Nephron progenitor cell (in vitro differentiated cells): Measurements from ENCODE around the gene NDUFS3.

Source experiments
- DNase-seq: peaks from one replicate; pipeline ENCODE4 v3.0.0; 2021
- H3K27ac Mint-ChIP-seq: 2 replicates; pipeline ENCODE4 v1.8.0; 2021; ENCODE audit warnings: mild to moderate bottlenecking, moderate library complexity, mixed read lengths
- H3K27me3 Mint-ChIP-seq: 2 replicates; pipeline ENCODE4 v1.8.0; 2021; ENCODE audit warnings: mild to moderate bottlenecking, low read depth, mixed read lengths; ENCODE audit not compliant: poor library complexity
- H3K36me3 Mint-ChIP-seq: 2 replicates; pipeline ENCODE4 v1.8.0; 2021; ENCODE audit warnings: low read depth, mixed read lengths
- H3K4me1 Mint-ChIP-seq: 2 replicates; pipeline ENCODE4 v1.8.0; 2021; ENCODE audit warnings: mixed read lengths
- H3K4me3 Mint-ChIP-seq: 2 replicates; pipeline ENCODE4 v1.8.0; 2021; ENCODE audit warnings: mild to moderate bottlenecking, moderate library complexity, mixed read lengths
- H3K9me3 Mint-ChIP-seq: 2 replicates; pipeline ENCODE4 v1.8.0; 2021; ENCODE audit warnings: mild to moderate bottlenecking, moderate library complexity, mixed read lengths
- TF ChIP-seq, protein P1 (sequence below): fragments of 200-600 bp; sonication (generic); IDR thresholded peaks from 2 replicates; pipeline ENCODE4 v1.5.0; 2021; ENCODE audit warnings: antibody characterized with exemption

The NDUFS3 gene

DNA sequence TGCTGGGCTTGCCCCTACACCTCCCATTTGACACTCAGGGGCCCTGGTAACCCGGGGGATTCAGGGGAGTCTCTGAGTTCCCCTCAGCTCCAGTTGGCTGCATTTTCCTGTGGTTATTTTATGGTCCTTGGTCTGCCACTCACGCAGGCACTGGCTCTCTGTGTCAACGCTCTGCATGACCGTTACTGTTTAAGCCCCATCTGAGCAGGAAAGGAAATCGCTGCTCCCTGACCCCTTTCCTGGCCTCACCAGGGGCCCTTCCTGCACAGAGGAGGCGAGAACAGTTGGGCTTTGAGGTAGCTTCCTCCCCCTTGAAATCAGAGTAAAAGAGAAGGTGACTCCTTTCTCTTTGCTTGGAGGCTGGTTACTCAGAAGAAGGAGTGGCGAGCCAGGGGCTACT is 12.9 kb downstream of the NDUFS3 start:
- Mint-ChIP-seq H3K4me1 (peaks cover 64% of the 10 kb centered on the region), H3K9me3 (no peaks in the 10 kb centered on the region), H3K27me3 (peaks cover 26% of the 10 kb centered on the region), H3K4me3 (peak overlapping the region; percentile 92), H3K36me3 (peaks cover 11% of the 10 kb centered on the region), H3K27ac (peak overlapping the region; percentile 99)
- TF ChIP-seq, protein P1, sequence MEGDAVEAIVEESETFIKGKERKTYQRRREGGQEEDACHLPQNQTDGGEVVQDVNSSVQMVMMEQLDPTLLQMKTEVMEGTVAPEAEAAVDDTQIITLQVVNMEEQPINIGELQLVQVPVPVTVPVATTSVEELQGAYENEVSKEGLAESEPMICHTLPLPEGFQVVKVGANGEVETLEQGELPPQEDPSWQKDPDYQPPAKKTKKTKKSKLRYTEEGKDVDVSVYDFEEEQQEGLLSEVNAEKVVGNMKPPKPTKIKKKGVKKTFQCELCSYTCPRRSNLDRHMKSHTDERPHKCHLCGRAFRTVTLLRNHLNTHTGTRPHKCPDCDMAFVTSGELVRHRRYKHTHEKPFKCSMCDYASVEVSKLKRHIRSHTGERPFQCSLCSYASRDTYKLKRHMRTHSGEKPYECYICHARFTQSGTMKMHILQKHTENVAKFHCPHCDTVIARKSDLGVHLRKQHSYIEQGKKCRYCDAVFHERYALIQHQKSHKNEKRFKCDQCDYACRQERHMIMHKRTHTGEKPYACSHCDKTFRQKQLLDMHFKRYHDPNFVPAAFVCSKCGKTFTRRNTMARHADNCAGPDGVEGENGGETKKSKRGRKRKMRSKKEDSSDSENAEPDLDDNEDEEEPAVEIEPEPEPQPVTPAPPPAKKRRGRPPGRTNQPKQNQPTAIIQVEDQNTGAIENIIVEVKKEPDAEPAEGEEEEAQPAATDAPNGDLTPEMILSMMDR = no peak
- DNase-seq = peak; percentile 39

DNA sequence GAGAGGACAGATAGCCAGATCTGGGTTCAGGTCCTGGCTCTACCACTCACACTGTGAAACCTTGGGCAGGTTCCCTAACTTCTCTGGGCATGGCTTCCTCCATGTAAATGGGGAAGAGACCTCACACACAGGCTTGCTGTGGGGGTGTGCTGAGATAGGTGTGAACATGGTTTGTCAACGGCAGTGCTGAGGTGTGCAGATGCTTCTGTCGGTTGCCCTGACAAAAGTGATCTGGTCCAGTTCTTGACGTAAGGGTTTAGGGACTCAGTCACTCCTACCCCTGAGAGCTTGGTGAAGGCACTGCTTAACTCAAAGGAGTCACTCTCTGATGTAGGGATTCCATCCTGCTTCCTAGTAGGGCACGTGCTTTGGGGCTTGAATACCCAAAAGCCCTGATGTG is 13.4 kb downstream of the NDUFS3 start:
- H3K4me1 Mint-ChIP-seq = peaks cover 63% of the 10 kb centered on the region
- H3K9me3 Mint-ChIP-seq = no peaks in the 10 kb centered on the region
- H3K27ac Mint-ChIP-seq = peak overlapping the region; percentile 99
- DNase-seq = no peak
- H3K27me3 Mint-ChIP-seq = peaks cover 26% of the 10 kb centered on the region
- TF ChIP-seq, protein P1 = no peak
- peaks cover 11% of the 10 kb centered on the region for H3K36me3 Mint-ChIP-seq
- peak overlapping the region; percentile 92 for H3K4me3 Mint-ChIP-seq

DNA sequence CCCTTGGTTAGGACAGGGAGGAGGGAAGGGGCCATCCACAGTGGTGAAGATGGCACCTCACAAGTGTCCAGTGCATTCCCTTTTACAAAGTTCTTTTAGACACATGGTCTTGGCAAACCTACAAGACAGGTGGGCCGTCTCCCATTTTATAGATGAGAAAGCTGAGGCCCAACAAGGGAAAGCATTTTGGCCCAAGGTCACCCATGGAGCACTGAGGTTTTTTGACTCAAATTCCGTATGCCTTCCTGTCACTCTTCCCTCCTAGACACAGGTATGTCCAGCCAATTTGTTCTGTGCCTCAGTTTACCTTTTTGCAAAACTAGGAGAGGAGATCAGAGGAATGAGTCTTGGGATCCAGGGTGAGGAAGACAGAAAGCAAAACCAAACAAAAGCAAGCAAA is 14.1 kb downstream of the NDUFS3 start:
- Mint-ChIP-seq H3K4me3 (peak overlapping the region; percentile 92), H3K9me3 (no peaks in the 10 kb centered on the region), H3K27me3 (peaks cover 26% of the 10 kb centered on the region), H3K36me3 (peaks cover 11% of the 10 kb centered on the region), H3K27ac (no peak overlapping the region), H3K4me1 (peaks cover 58% of the 10 kb centered on the region)
- no peak for DNase-seq
- TF ChIP-seq, protein P1 = no peak

DNA sequence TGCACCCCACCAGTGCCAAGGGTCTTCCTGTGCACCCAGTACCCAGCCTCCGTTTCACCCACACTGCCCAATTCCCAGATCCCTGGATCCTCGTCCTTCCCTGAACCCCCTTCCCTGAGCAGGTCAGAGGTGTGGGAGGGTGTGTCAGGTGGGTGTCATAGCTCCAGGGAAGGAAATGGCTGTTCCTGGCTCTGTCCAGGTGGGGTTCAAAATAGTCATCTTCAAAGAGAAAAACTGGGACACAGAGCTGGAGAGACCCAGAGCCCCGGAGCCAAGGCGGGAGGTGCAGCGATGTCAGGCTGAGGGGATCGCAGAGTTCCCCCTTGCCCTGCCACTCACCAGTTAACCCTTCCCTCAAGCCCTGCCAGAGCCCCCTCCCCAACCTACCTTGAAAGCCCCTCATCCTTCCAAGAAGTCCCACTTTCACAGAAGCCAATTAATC is 14.6 kb downstream of the NDUFS3 start:
- Mint-ChIP-seq H3K4me3 (peak overlapping the region; percentile 92), H3K4me1 (peaks cover 56% of the 10 kb centered on the region), H3K27me3 (peaks cover 26% of the 10 kb centered on the region), H3K27ac (peak overlapping the region; percentile 85), H3K9me3 (no peaks in the 10 kb centered on the region), H3K36me3 (peaks cover 8% of the 10 kb centered on the region)
- TF ChIP-seq, protein P1 = no peak
- no peak for DNase-seq

DNA sequence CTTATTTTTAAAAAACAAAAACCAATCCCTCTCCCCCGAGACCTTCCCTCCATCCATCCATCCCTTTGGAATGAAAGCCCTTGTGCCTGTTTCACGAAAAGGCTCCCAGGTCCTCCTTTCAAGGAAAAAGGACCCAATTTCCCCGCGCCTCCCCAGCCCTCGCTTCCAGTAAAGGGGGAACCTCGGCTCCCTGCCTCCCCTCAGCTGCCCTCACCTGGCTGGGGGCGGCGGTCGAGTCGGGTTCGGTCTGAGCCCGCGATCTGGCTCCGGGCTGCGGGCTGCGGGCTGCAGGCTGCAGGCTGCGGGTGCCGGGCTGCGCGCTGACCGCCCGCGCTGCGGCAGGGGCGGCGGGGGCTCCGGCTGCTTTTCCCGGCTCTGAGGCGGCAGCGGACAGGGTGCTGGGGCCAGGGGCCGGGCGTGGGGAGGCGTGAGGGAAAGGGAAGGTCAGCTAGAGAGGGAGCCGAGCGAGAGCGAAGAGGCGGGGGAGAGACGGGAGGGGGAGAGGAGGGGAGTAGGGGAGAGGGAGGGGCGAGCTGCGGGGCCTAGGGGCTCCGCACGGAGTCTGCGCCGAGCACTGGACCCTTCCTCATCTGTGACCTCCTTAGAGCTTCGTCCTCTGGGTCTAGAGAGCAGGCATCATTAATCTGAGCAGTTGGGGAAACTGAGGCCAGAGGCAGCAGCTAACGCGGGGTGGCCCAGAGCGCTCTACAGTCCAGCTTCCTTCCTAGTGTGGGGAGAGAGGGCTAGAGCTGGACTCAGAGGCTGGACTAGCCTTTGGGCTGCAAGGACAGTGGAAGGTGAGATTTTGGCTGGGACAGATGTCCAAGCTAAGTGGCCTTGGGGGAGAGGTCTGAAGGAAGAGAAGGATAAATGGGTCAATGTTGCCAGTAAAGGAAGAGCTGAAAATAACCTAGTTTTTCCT is 15.3 kb downstream of the NDUFS3 start, which contains the start of gene C1QTNF4:
Gene C1QTNF4, minus strand, starts transcription at position 478 of the 922 bp plus-strand sequence. CDS start 3,601 bp downstream, outside the sequence.
- Mint-ChIP-seq H3K27me3 (peaks cover 24% of the 10 kb centered on the region), H3K36me3 (peaks cover 1% of the 10 kb centered on the region), H3K4me1 (peaks cover 55% of the 10 kb centered on the region), H3K27ac (peak within 1 kb of the TSS; percentile 85), H3K4me3 (peak within 1 kb of the TSS; percentile 92), H3K9me3 (no peaks in the 10 kb centered on the region)
- peak; percentile 74 for DNase-seq
- TF ChIP-seq, protein P1 = no peak
